H1 (cell line): ENCODE measurements around the gene AHI1. TPM values are rescaled to one million over a fixed set of nuclear protein-coding genes. Genes with fewer than 3 reads are reported as not detected.

Experiments
- CTCF ChIA-PET: fragments of 300-600 bp; sonication (Branson Sonifier 250); formaldehyde crosslinking; loops from one replicate; lab custom pipeline; 2021; ENCODE audit not compliant: partially characterized antibody; lab: Charles Lee
- POLR2A ChIA-PET: fragments of 300-600 bp; sonication (Branson Sonifier 250); formaldehyde crosslinking; loops from one replicate; lab custom pipeline; 2021; ENCODE audit warnings: inconsistent platforms; ENCODE audit not compliant: partially characterized antibody; lab: Charles Lee
- DNase-seq, 2 experiments: peaks; one replicate each; pipeline versions ENCODE4 v3.0.0 to v3.0.0-alpha.2; 2010 to 2022; ENCODE audit warnings: low spot score in 2 of 2, low read depth in 1 of 2, mixed read lengths in 1 of 2
- FAIRE-seq: peaks from 2 replicates; lab custom pipeline; 2011; peaks lifted over from hg19 to GRCh38; lab: Jason Lieb, UNC
- H2AFZ ChIP-seq: 2 replicates; pipeline ENCODE4 v1.8.1; 2012; ENCODE audit warnings: low read length, inconsistent platforms
- H2AK5ac ChIP-seq: 2 replicates; pipeline ENCODE4 v1.6.1; 2013; ENCODE audit warnings: low read depth, low read length
- H2BK120ac ChIP-seq: replicated peaks from 2 replicates; pipeline ENCODE3; 2013; ENCODE audit warnings: low read depth, low read length, inconsistent platforms
- H2BK12ac ChIP-seq: 2 replicates; pipeline ENCODE4 v1.6.1; 2013; ENCODE audit warnings: low read depth, low read length
- H2BK15ac ChIP-seq: 2 replicates; pipeline ENCODE4 v1.6.1; 2013; ENCODE audit warnings: low read length
- H2BK20ac ChIP-seq: 2 replicates; pipeline ENCODE4 v1.6.1; 2013; ENCODE audit warnings: low read length
- H2BK5ac ChIP-seq: 2 replicates; pipeline ENCODE4 v1.6.1; 2013; ENCODE audit warnings: low read depth, low read length
- H3K14ac ChIP-seq: 2 replicates; pipeline ENCODE4 v1.6.1; 2013; ENCODE audit warnings: inconsistent platforms; ENCODE audit not compliant: insufficient read length
- H3K18ac ChIP-seq: 2 replicates; pipeline ENCODE4 v1.6.1; 2013; ENCODE audit warnings: low read length; ENCODE audit errors: extremely low read depth
- H3K23ac ChIP-seq: 2 replicates; pipeline ENCODE4 v1.6.1; 2013; ENCODE audit warnings: inconsistent platforms; ENCODE audit not compliant: insufficient read length
- H3K23me2 ChIP-seq: 2 replicates; pipeline ENCODE4 v1.6.1; 2013; ENCODE audit warnings: low read depth, low read length
- H3K27ac ChIP-seq: 2 replicates; pipeline ENCODE4 v1.6.1; 2011; ENCODE audit warnings: low read depth, low read length, inconsistent platforms
- H3K27me3 ChIP-seq, 4 experiments: replicated peaks in 1 of 4; 1 replicate in 1 of 4; 2 replicates in 3 of 4; pipeline versions ENCODE4 v1.6.1 to v1.8.1; 2011 to 2013; ENCODE audit warnings: low read length in 3 of 4, mild to moderate bottlenecking in 3 of 4, inconsistent platforms in 2 of 4, mixed read lengths in 2 of 4, moderate library complexity in 1 of 4; ENCODE audit not compliant: control insufficient read depth in 3 of 4, insufficient read depth in 3 of 4; ENCODE audit errors: extremely low read depth in 1 of 4
- H3K36me3 ChIP-seq, 4 experiments: 2 replicates each; pipeline versions ENCODE4 v1.6.1 to v1.8.1; 2011 to 2013; ENCODE audit warnings: mild to moderate bottlenecking in 4 of 4, low read length in 3 of 4, moderate library complexity in 2 of 4, control low read depth in 1 of 4, inconsistent platforms in 1 of 4; ENCODE audit not compliant: insufficient read depth in 4 of 4, control insufficient read depth in 2 of 4
- H3K4ac ChIP-seq: replicated peaks from 2 replicates; pipeline ENCODE3; 2013; ENCODE audit warnings: low read length, low read depth, mixed read lengths, inconsistent platforms; ENCODE audit not compliant: insufficient read length
- H3K4me1 ChIP-seq, 4 experiments: replicated peaks in 1 of 4; 1 replicate in 1 of 4; 2 replicates in 3 of 4; pipeline versions ENCODE4 v1.6.1 to v1.8.1; 2011 to 2013; ENCODE audit warnings: low read length in 3 of 4, inconsistent platforms in 2 of 4, mixed read lengths in 1 of 4; ENCODE audit not compliant: insufficient read depth in 4 of 4, control insufficient read depth in 3 of 4
- H3K4me2 ChIP-seq, 2 experiments: 2 replicates each; pipeline versions ENCODE4 v1.6.1 to v1.8.1; 2011 to 2013; ENCODE audit warnings: low read depth in 2 of 2, low read length in 2 of 2, control low read depth in 1 of 2, inconsistent platforms in 1 of 2, mild to moderate bottlenecking in 1 of 2; ENCODE audit not compliant: insufficient read depth in 1 of 2
- H3K4me3 ChIP-seq, 4 experiments: fragments of 200-600, 300-600 bp in 1 of 4; sonication (generic), shearing (Covaris generic), sonication (Bioruptor Twin) in 1 of 4; 2 replicates each; pipeline versions ENCODE4 v1.5.1 to v1.8.1; 2011 to 2016; ENCODE audit warnings: low read length in 4 of 4, low read depth in 3 of 4, control low read depth in 2 of 4, inconsistent platforms in 2 of 4, mild to moderate bottlenecking in 2 of 4, mixed read lengths in 1 of 4, moderate library complexity in 1 of 4; ENCODE audit not compliant: insufficient read depth in 2 of 4; ENCODE audit errors: extremely low read depth in 1 of 4
- H3K56ac ChIP-seq: replicated peaks from 2 replicates; pipeline ENCODE3; 2013; ENCODE audit warnings: low read depth, mild to moderate bottlenecking, mixed read lengths, low read length, inconsistent platforms; ENCODE audit not compliant: insufficient read length
- H3K79me1 ChIP-seq: 2 replicates; pipeline ENCODE4 v1.6.1; 2013; ENCODE audit warnings: low read depth, low read length, control low read depth
- H3K79me2 ChIP-seq, 2 experiments: 2 replicates each; pipeline versions ENCODE4 v1.6.1 to v1.8.1; 2012 to 2013; ENCODE audit warnings: low read length in 2 of 2, mild to moderate bottlenecking in 2 of 2, inconsistent platforms in 1 of 2; ENCODE audit not compliant: insufficient read depth in 2 of 2, control insufficient read depth in 1 of 2
- H3K9ac ChIP-seq, 4 experiments: replicated peaks in 1 of 4; 1 replicate in 1 of 4; 2 replicates in 3 of 4; pipeline versions ENCODE4 v1.6.1 to v1.8.1; 2011 to 2013; ENCODE audit warnings: low read depth in 3 of 4, low read length in 3 of 4, control low read depth in 2 of 4, mild to moderate bottlenecking in 2 of 4, moderate library complexity in 2 of 4, inconsistent platforms in 1 of 4; ENCODE audit errors: extremely low read depth in 1 of 4
- H3K9me3 ChIP-seq, 2 experiments: 2 replicates each; pipeline versions ENCODE4 v1.6.1 to v1.8.1; 2012 to 2013; ENCODE audit warnings: mild to moderate bottlenecking in 2 of 2, moderate library complexity in 2 of 2, control low read depth in 1 of 2, inconsistent platforms in 1 of 2, low read depth in 1 of 2, low read length in 1 of 2, mixed read lengths in 1 of 2; ENCODE audit not compliant: insufficient read depth in 2 of 2
- H4K20me1 ChIP-seq, 2 experiments: replicated peaks in 1 of 2; 2 replicates each; pipeline versions ENCODE3 to v1.8.1; 2011 to 2013; ENCODE audit warnings: inconsistent platforms in 2 of 2, low read length in 2 of 2, mild to moderate bottlenecking in 1 of 2; ENCODE audit not compliant: insufficient read depth in 2 of 2, control insufficient read depth in 1 of 2
- H4K5ac ChIP-seq: 2 replicates; pipeline ENCODE4 v1.6.1; 2013; ENCODE audit warnings: low read length, low read depth, mixed read lengths, inconsistent platforms; ENCODE audit not compliant: insufficient read length
- H4K8ac ChIP-seq: 2 replicates; pipeline ENCODE4 v1.8.0; 2013; ENCODE audit warnings: mild to moderate bottlenecking, moderate library complexity, low read length, inconsistent platforms; ENCODE audit not compliant: insufficient read depth; ENCODE audit errors: extremely low read depth
- H4K91ac ChIP-seq: replicated peaks from 2 replicates; pipeline ENCODE3; 2013; ENCODE audit warnings: low read length, mixed read lengths, inconsistent platforms; ENCODE audit not compliant: insufficient read length
- CBX5 ChIP-seq: fragments of 300-800, 300-1000 bp; sonication (generic); IDR thresholded peaks from 2 replicates; pipeline ENCODE4 v1.7.1; 2016; ENCODE audit warnings: antibody characterized with exemption, low read length, low read depth
- WGBS, 2 experiments: shearing (Covaris generic) in 1 of 2; methylation state at CpG; one replicate each; pipeline versions ENCODE4 v1.1.6 to v1.1.7; 2013 to 2015; ENCODE audit warnings: low lambda C conversion rate in 2 of 2, mixed read lengths in 2 of 2, inconsistent platforms in 1 of 2, low coverage in 1 of 2, missing lambda C conversion rate in 1 of 2; ENCODE audit not compliant: insufficient replicate concordance in 2 of 2, insufficient coverage in 1 of 2, insufficient read length in 1 of 2; ENCODE audit errors: extremely low coverage in 1 of 2, missing lambda C conversion rate in 1 of 2; 5-methylcytosine and 5-hydroxymethylcytosine counted together
- polyA plus RNA-seq, 7 experiments: library from polyadenylated mRNA; depleted of rRNA in 3 of 7; stranded (reverse) in 5 of 7; unstranded in 2 of 7; fragments of >200 nt in 5 of 7; fragments of 200-250 nt in 2 of 7; gene quantifications; 1 replicate in 5 of 7; 2 replicates in 1 of 7; 4 replicates in 1 of 7; pipeline versions ENCODE4 v1.2.1 to v1.2.3, GENCODE V29; 2011 to 2013; ENCODE audit warnings: missing spikeins in 2 of 7, mixed read lengths in 2 of 7
- total RNA-seq: library from RNA; stranded (reverse); fragmentation: NEBNext Ultra II Directional; extraction: Animal tissue kit (Norgen Biotek cat#: 25700); gene quantifications from 2 replicates; pipeline ENCODE4 v1.2.1, GENCODE V29; 2021

The AHI1 gene
- total and polyA plus RNA-seq, 2 of the 8 experiments (the other 6 are each of a cell fraction or from before 2014, with no cell fraction given): 4.2 to 19.6 TPM

GRCh38 chr6:135306166-135306565 lies 191.4 kb downstream of the AHI1 start:
- no peak overlapping the region for H4K5ac ChIP-seq
- H3K4me1 ChIP-seq: no peaks in the 10 kb centered on the region
- H3K23ac ChIP-seq: no peak overlapping the region
- no peak overlapping the region for H2BK15ac ChIP-seq
- H2BK20ac ChIP-seq: no peak overlapping the region
- 94% methylated on average over 2 of the region's 2 CpGs; no CpG with 5 or more reads in 1 of the 2 experiments for WGBS, 2 experiments
- H3K9me3 ChIP-seq: no peaks in the 10 kb centered on the region
- ChIA-PET CTCF (no interaction called here), POLR2A (no interaction called here)
- no peaks in the 10 kb centered on the region for H3K79me2 ChIP-seq
- H3K4ac ChIP-seq: no peak overlapping the region
- DNase-seq: no peak
- no peak overlapping the region for H4K91ac ChIP-seq
- no peak overlapping the region for H2BK5ac ChIP-seq
- H2BK12ac ChIP-seq: no peak overlapping the region
- no peaks in the 10 kb centered on the region for H4K20me1 ChIP-seq
- H3K23me2 ChIP-seq: no peaks in the 10 kb centered on the region
- no peak overlapping the region for H3K9ac ChIP-seq
- H3K4me3 ChIP-seq: no peak overlapping the region
- no peak for FAIRE-seq
- no peak overlapping the region for H2AFZ ChIP-seq
- H2AK5ac ChIP-seq: no peak overlapping the region
- no peak overlapping the region for H3K4me2 ChIP-seq
- H2BK120ac ChIP-seq: no peak overlapping the region
- H3K14ac ChIP-seq: no peak overlapping the region
- no peaks in the 10 kb centered on the region; a peak in 1 of 7 replicates for H3K27me3 ChIP-seq
- H3K79me1 ChIP-seq: no peaks in the 10 kb centered on the region
- no peak overlapping the region for H3K18ac ChIP-seq
- no peak overlapping the region for H3K27ac ChIP-seq
- H4K8ac ChIP-seq: no peak overlapping the region
- H3K36me3 ChIP-seq: peaks cover 0 to 3% (median under 1%) of the 10 kb centered on the region in 4 experiments; a peak in 2 of 8 replicates
- H3K56ac ChIP-seq: no peak overlapping the region
- no peak for TF ChIP-seq CBX5
